ENCODE measurements around the gene OR56A4.

OR56A4 gene

DNA sequence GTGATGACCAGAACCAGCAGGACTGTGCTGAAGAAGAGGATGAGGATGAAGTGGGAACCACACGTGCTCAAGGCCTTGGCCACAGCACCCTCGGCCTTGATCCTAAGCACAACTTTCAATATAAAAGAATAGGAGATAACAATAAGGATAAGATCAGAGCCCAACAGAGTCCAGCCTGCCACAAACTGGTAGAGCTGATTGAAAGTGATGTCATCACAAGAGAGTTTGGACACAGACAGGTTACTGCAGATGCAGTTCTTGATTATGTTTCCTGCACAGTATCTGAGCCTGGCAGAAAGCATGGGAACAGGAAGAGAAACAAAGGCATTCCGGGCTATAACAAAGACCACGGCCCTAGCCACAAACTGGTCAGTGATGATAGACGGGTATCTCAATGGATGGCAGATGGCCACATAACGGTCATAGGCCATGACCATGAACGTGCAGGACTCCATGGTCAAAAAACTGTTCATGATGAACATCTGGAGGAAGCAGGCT, 4.5 kb downstream of the OR56A4 start:
- no peak for DNase-seq
- Histone ChIP-seq H3K27me3 (no peaks in the 10 kb centered on the region), H3K27ac (no peak overlapping the region), H3K4me3 (no peak overlapping the region), H3K36me3 (no peaks in the 10 kb centered on the region), H3K9me3 (no peaks in the 10 kb centered on the region), H3K4me1 (no peaks in the 10 kb centered on the region)
- intact Hi-C loops (cut with DNase I; ENCODE audit: low total_unique reads), result no loop called here
- TF ChIP-seq, protein P1, sequence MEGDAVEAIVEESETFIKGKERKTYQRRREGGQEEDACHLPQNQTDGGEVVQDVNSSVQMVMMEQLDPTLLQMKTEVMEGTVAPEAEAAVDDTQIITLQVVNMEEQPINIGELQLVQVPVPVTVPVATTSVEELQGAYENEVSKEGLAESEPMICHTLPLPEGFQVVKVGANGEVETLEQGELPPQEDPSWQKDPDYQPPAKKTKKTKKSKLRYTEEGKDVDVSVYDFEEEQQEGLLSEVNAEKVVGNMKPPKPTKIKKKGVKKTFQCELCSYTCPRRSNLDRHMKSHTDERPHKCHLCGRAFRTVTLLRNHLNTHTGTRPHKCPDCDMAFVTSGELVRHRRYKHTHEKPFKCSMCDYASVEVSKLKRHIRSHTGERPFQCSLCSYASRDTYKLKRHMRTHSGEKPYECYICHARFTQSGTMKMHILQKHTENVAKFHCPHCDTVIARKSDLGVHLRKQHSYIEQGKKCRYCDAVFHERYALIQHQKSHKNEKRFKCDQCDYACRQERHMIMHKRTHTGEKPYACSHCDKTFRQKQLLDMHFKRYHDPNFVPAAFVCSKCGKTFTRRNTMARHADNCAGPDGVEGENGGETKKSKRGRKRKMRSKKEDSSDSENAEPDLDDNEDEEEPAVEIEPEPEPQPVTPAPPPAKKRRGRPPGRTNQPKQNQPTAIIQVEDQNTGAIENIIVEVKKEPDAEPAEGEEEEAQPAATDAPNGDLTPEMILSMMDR (IDR thresholded peaks at IDR 0.05), result no peak

DNA sequence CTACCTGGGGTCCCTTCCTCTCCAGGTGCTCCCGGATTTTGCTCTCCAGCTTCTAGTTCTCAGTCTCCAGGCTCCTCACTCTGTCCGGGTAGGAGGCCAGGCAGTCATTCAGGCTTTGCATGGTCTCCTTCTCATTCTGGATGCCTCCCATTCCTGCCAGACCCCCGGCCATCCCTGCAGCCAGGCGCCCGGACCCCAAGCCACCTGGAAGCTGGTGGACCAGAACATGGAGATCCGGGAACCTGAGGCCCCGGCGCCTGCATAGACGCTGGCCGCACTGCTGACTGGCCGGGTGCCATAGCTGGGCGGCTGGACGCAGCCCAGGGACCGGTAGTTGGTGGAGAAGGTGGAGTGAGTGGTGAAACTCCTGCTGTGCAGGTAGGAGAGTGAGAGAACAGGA, 12.0 kb downstream of the OR56A4 start:
- Histone ChIP-seq H3K4me1 (no peaks in the 10 kb centered on the region), H3K4me3 (no peak overlapping the region), H3K9me3 (no peaks in the 10 kb centered on the region), H3K36me3 (no peaks in the 10 kb centered on the region), H3K27ac (no peak overlapping the region), H3K27me3 (no peaks in the 10 kb centered on the region)
- no peak for DNase-seq
- intact Hi-C loops (cut with DNase I; ENCODE audit: low total_unique reads), result no loop called here
- TF ChIP-seq, protein P1 (IDR thresholded peaks at IDR 0.05), result no peak

DNA sequence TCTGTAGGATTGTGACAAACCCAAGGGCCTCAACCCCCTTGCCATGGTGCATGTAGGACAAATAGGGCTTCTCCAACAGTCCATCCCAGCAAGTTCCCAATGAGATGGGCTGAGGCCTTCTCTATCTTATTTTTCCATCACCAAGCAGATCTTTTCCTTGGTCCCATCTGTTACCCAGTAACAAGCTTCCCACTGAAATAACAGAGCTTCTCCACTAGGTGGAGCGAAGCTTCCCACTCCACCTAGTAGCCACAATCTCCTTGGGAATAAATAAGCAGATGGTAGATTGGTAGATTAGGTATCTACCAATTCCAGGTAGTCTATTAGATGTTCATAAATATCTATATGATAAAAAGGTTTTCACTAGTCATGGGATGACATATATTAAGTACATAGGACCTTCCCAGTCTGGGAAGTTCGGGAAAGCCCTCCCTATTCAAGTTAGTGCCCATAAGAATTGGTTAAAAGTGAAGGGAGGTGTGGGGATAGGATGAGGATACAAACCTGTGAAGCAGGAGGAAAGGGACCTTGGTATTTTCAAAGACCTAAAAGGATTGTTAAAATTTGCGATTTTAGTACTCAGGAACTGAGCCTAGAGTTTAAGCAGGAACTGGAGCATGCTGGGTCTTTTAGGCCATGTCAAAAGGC, 14.0 kb downstream of the OR56A4 start:
- Histone ChIP-seq H3K36me3 (no peaks in the 10 kb centered on the region), H3K27me3 (no peaks in the 10 kb centered on the region), H3K9me3 (no peaks in the 10 kb centered on the region), H3K4me3 (no peak overlapping the region), H3K27ac (no peak overlapping the region), H3K4me1 (no peaks in the 10 kb centered on the region)
- TF ChIP-seq, protein P1 (IDR thresholded peaks at IDR 0.05), result peak in 1 of 2 experiments; percentile 24
- no peak for DNase-seq
- intact Hi-C loops (cut with DNase I; ENCODE audit: low total_unique reads), result no loop called here

DNA sequence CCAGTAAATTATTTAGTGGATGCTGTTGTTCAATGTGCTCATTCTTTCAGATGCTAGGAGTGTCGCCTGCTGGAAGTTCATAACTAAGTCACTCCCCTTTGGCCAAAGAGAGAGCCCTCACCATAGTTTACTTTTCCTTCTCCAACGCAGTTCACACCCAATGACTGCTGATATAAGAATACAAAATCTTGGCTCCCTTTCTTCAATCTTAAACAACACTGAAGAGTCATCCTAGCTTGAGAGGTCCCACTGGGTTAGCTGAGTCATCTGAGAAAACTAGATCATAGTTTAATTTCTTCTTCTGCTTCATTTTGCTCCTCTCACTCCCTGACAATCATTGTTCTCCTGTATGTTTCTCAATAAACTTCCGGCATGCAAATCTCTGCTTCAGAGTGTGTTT, 14.6 kb downstream of the OR56A4 start:
- Histone ChIP-seq H3K36me3 (no peaks in the 10 kb centered on the region), H3K27me3 (no peaks in the 10 kb centered on the region), H3K9me3 (no peaks in the 10 kb centered on the region), H3K4me3 (no peak overlapping the region), H3K27ac (no peak overlapping the region), H3K4me1 (no peaks in the 10 kb centered on the region)
- DNase-seq, result no peak
- intact Hi-C loops (cut with DNase I; ENCODE audit: low total_unique reads), result no loop called here
- TF ChIP-seq, protein P1 (IDR thresholded peaks at IDR 0.05), result no peak

DNA sequence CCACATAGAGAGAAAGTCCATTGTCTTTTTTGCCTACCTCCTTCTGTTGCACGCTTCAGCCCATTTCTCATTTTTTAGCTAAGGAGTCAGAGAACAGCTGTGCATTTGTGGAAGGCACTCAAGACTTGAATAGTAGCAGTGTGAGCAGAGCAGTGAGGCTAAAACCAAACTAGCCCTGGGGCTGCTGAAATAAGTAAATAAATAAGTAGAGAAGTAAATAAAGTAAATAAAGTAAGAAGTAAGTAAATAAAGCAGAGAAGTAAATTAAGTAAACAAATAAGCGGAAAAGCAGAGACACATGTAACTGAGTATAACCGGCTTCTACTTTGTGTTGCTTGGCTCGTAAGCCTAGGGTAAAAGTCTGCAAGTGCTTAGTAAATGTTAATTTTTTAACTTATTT, 17.5 kb downstream of the OR56A4 start:
- no peaks in the 10 kb centered on the region for H3K36me3 ChIP-seq
- DNase-seq, result no peak
- H3K9me3 ChIP-seq, result no peaks in the 10 kb centered on the region
- TF ChIP-seq, protein P1 (IDR thresholded peaks at IDR 0.05), result no peak
- H3K27ac ChIP-seq, result no peak overlapping the region
- H3K4me1 ChIP-seq, result no peaks in the 10 kb centered on the region
- H3K27me3 ChIP-seq, result no peaks in the 10 kb centered on the region
- intact Hi-C loops (cut with DNase I; ENCODE audit: low total_unique reads), result no loop called here
- H3K4me3 ChIP-seq, result no peak overlapping the region
